Measurements from ENCODE around the gene OFD1. TPM values are rescaled to one million over a fixed set of nuclear protein-coding genes. Genes with fewer than 3 reads are reported as not detected.
A peak's percentile ranks its signal among the peaks of the same experiment; 100 is the strongest.

OFD1 gene
- total RNA-seq, 4 donors from 2014 or later = 13.2 to 25.1 (median 17.1) TPM

DNA sequence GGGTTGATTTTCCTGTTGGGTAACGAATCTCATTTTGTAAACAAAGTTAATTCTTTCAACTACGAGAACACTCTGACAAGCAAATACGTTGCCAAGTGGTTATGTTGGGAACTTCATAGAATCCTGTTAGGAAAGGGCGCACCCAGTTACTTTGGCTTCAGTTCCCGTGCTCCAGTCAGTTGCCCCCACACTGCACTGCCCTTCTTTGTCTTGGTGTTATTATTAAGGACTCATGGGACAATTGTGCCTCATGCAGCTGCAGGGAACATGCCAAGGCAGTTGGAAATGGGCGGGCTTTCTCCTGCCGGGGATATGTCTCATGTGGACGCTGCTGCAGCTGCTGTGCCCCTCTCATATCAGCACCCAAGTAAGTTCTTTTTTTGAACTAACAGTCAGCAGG, 28.9 kb downstream of the OFD1 start:
- ATAC-seq (ENCODE audit: low FRiP score) = no peak
- no peak for DNase-seq (ENCODE audit: low spot score)
- TF ChIP-seq, protein P1, sequence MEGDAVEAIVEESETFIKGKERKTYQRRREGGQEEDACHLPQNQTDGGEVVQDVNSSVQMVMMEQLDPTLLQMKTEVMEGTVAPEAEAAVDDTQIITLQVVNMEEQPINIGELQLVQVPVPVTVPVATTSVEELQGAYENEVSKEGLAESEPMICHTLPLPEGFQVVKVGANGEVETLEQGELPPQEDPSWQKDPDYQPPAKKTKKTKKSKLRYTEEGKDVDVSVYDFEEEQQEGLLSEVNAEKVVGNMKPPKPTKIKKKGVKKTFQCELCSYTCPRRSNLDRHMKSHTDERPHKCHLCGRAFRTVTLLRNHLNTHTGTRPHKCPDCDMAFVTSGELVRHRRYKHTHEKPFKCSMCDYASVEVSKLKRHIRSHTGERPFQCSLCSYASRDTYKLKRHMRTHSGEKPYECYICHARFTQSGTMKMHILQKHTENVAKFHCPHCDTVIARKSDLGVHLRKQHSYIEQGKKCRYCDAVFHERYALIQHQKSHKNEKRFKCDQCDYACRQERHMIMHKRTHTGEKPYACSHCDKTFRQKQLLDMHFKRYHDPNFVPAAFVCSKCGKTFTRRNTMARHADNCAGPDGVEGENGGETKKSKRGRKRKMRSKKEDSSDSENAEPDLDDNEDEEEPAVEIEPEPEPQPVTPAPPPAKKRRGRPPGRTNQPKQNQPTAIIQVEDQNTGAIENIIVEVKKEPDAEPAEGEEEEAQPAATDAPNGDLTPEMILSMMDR (IDR thresholded peaks at IDR 0.05) = no peak

DNA sequence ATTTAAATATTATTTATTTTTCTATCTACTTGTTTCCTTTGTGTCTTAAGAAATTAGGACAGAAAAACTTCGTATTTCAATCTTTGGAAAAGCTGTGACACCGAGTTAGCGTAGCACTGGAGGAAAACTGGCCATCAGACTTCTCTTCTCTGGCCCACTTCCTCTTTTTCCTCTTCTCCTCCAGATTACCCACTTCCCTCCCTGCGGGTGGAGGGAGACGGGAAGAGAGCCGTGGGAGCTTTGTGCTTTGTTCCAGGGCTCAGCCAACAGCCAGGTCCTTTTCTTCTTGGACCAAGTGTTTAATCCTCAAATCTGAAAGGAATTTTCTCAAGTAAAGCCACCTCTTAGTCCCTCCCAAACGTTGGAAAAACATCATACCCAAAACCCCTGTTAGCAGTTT, 29.7 kb downstream of the OFD1 start:
- DNase-seq (ENCODE audit: low spot score) (no peak), ATAC-seq (ENCODE audit: low FRiP score) (no peak)
- TF ChIP-seq, protein P1 (IDR thresholded peaks at IDR 0.05) = no peak

DNA sequence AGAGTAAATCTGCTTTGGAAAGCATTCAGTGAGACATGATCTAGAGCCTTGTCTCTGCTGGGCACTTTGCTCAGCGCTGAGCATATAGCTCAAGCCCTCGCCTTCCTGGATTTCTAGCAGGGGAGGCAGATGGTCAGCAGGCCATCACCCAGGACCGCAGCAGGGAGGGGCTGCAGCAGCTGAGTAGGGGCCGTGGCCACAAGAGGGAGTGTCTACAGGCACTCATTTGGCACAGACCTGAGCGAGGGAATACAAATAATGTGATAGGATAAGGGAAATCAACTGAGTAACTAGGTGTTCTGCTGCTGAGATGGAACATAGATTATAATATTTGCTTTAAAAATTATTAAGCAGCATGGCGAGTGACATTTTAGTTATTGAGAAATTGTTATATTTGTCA, 30.2 kb downstream of the OFD1 start:
- TF ChIP-seq, protein P1 (IDR thresholded peaks at IDR 0.05) = no peak
- ATAC-seq (ENCODE audit: low FRiP score) = peak; percentile 21
- no peak for DNase-seq (ENCODE audit: low spot score)

DNA sequence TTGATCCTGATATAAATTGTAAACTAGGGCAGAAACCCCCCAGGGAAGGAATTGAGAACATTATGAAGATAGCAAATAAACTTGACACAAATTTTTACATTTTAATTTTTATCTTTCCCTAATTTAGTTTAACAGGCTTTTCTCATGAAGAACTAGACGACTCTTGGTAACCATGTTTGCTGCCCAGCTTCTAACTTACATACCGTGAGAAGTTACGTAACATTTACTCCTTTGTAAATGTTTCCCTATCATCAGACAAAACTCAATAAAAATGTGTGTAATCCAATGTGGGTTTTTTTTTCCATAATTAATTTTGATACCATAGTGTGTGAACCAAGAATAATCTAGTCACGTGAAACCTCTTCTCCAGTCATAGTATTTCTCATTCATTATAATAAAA, 34.4 kb downstream of the OFD1 start:
- TF ChIP-seq, protein P1 (IDR thresholded peaks at IDR 0.05) = no peak
- no peak for DNase-seq (ENCODE audit: low spot score)
- ATAC-seq (ENCODE audit: low FRiP score) = no peak

DNA sequence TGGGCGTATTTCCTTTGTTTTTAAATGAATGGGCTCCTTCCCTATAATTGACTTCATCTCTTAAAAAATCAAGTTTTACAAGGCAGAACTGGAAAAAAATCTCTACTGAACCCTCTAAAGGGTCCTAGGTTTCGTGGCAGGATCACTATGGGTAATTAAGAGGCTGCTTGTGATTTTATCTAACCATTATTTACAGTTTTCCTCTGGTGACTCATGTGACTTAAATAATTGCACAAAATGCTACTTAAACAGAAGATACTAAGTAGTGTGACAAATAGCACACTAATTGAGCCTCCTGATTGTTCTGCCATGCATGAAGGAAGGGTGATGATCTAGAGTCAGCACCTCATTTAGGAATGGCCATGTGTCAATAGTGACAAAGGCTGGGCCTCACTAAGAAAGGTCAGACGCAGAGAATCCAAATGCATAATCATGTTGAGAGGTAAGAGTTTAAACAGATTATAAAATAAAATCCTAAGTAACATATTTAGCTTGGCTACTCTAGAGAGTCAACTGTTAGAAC, 35.5 kb downstream of the OFD1 start:
- TF ChIP-seq, protein P1 (IDR thresholded peaks at IDR 0.05) = no peak
- ATAC-seq (ENCODE audit: low FRiP score) = no peak
- no peak for DNase-seq (ENCODE audit: low spot score)

DNA sequence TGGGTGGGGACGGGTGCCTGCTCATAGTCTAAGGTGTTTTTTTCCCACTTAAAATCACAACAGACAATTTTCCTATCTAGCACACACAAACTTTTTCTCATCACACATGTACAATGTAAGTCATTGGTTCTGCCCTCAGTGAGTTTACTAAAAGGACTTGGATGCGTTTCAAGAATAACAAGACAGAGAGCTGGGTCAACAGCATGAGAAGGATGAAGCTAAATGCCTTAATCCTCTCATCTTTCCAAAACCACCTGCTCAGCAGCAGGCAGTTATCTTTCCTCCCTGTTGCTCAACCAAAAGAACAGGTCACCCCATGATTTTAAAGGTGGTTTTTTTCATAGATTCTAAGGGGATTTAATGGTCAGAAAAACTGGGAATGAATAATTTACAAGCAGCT, 40.1 kb downstream of the OFD1 start:
- TF ChIP-seq, protein P1 (IDR thresholded peaks at IDR 0.05) = no peak
- DNase-seq (ENCODE audit: low spot score) = no peak
- no peak for ATAC-seq (ENCODE audit: low FRiP score)

DNA sequence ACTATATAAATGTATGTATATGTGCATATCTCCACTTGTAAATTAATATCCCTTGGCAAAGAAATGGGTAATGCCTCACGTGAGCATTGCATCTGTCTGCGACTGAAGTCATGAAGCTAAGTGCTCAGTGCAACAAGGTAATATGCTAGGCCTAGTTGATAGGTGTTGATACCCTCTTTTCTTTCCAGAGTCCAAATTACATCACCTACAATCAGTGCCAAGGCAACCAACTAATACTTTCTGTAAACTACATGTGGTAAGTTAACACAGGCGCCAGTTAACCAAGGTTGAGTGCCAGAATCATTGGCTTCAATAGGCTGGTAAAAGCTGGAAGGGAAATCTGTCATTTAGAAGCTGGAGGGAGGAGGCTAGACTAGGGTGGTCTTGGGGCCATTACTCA, 41.3 kb downstream of the OFD1 start:
- DNase-seq (ENCODE audit: low spot score) (no peak), ATAC-seq (ENCODE audit: low FRiP score) (no peak)
- TF ChIP-seq, protein P1 (IDR thresholded peaks at IDR 0.05) = no peak
